HG03342 (cell line): ENCODE measurements around the gene DNAJC15.
A peak's percentile ranks its signal among the peaks of the same experiment; 100 is the strongest.
"Not testable (repeated sequence)": the region's sequence is repeated elsewhere in the genome, so short reads cannot be mapped to it uniquely, and the experiment has no call there.

Experiments used
- ATAC-seq: cut with Tn5 transposase; IDR thresholded peaks from one replicate; pipeline ENCODE4 v1.9.1; 2021; ENCODE audit warnings: mild to moderate bottlenecking, moderate library complexity; ENCODE audit not compliant: unreplicated experiment

DNAJC15 gene

GRCh38 chr13:43023289-43023963, at the start of gene DNAJC15:
TSS of gene DNAJC15 (plus strand) at chr13:43023586. CDS start at chr13:43023627, 41 bp downstream.
- ATAC-seq, result peak; percentile 78

- no peak for ATAC-seq
Measured at GRCh38 chr13:42976066-42976465, 47.3 kb upstream of the DNAJC15 start.

GRCh38 chr13:42977219-42977659, 46.1 kb upstream of the DNAJC15 start:
- ATAC-seq, result peak; percentile 61

GRCh38 chr13:42981317-42981716, 42.1 kb upstream of the DNAJC15 start:
- no peak for ATAC-seq

DNA sequence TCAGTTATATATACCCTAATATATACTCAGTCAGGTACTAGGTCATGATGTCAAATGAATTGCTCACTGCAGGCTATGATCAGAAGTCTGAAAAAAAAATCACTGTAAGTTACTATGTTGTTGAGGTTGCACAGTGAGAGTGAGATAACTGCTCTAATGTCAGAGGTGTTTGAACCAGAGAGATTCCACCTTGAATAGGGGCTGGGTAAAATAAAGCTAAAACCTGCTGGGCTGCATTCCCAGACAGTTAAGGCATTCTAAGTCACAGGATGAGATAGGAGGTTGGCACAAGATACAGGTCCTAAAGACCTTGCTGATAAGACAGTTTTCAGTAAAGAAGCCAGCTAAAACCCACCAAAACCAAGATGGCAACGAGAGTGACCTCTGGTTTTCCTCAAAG, 41.5 kb upstream of the DNAJC15 start:
- no peak for ATAC-seq

DNA sequence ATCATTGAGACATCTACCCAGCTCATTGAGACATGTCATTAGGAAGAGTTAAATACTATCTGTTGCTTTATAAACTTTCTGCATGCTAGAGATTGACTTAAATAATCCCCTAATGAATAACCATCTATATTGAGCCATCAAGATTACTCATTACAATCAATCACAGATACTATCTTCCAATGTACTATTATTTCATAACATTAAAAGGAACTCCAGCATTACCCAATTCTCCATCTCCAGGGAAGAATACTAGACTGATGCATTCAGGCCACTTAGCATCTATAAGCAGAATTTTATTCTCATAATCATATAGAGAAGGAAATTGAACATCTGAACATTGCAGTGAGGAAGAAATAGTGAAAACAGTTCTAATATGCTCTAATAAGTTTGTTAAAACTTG, 39.4 kb upstream of the DNAJC15 start:
- no peak for ATAC-seq

DNA sequence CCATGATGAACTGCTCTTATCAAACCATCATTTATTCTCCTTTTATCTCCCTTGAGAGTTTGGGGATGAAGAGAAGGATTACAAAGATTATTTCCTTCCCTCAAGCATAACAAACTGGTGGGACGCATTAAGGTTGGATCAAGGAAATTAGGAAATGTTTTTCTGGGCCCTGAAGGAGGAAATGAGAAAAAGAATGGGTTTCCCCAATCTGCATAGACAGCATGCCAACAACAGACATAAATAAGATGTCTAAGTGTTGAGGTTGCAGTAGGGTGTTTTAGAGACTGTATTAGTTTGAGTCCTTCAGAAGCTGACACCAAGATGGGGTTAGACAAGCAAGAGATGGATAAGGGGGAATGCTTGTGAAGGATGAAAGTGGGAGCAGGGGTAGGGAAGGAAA, 38.7 kb upstream of the DNAJC15 start:
- no peak for ATAC-seq

DNA sequence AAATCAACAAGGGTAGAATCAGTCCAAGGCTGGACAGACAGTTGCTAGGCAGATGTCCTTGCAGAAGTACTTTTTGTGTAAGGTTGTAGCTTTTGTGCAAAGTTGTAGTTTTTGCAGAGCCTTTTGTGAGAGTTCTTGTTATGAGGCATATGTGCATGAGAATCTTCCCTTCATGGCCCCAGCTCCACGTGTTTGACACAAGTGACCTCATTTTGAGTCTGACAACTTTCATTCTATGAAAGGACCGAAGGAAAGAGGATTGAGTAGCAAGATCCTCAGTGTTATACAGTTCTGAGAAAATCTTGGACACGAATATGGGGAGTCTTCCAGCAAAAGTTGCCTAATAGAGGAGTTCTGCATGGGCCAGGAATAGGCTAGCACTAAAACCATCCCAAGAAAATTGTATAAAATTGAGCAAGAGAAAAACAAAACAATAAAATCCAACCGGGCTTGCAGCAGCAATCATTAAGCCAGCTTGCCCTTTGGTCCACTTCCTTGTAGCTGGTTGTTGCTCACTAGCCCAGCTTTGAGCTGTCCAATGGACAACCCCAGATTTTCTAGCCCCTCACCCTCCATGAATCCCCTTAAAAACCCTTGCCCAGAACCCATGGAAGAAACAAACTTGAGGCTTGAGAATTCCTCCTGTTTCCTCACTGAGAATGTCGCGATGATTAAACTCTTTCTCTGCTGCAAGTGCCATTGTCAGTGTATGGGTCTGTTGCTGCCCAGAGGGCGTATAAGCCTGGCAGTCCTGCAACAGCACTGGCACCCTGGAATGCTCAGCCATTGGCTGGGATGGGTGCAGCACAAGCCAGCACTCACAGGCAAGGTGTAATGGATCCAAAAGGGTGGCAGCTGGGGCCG, 37.8 kb upstream of the DNAJC15 start:
- ATAC-seq, result no peak

- no peak for ATAC-seq
Measured at GRCh38 chr13:42986176-42986574, 37.2 kb upstream of the DNAJC15 start.

DNA sequence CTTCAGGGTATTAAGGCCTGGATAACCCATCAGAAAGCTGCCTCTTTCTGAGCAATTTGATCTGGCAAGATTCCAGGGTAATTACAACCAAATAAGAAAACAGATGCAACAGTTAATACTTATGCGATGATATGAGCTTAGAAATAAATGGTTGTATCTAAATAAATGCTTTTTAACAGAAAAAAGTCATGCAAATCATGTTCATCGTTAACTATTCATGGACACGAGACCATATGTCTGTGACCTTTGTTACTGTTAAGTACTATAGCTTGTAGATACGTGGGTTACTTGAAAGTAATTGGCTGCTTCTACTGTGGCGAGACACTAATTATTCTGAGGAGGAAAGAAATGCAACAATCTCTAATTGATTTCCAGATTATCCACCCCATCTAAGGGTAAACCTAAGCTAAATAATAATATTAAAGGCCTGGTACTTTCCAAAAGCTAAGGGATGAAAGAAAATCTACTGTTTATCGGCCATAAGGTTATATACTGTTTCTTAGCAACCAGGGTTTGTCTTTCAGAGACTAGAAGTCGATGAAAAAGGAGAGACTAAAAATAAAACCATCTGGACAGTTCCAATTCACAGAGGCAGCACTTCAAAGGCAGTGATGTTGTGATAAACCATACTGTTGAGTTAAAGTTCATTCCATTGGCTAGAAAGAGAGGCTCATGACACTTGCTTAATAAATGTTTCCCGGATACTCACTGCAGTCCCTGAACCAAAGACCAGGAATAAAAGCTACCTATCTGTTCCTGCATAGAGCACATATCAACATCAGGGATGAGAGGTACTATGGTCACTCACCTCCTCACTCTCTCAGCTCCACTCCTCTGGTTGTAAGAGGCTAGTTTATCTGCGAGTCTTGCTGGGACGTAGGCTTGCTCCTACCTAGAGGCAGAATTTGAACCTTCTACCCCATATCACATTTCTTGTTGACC, 32.8 kb upstream of the DNAJC15 start:
- no peak for ATAC-seq

DNA sequence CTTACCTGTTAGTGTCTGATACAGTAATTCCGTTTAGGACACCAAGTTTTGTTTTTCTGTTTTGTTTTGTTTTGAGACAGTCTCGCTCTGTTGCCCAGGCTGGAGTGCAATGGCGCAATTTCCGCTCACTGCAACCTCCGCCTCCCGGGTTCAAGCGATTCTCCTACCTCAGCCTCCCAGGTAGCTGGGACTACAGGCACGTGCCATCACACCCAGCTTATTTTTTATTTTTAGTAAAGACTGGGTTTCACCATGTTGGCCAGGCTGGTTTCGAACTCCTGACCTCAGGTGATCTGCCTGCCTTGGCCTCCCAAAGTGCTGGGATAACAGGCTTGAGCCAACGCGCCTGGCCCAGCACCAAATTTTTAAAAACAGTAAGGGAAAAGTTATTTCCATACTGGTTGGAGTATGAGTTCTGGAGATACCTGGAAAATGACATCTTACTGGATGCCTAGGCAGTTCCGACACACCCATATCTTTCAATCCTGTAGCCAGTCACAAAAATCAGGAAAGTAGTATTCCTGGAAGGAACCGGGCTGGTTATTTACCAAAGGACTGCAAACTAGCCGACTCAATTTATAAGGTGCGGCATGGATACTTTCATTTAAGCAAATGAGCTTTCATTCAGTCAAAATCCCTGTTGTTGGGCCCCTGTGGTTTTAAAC, 32.0 kb upstream of the DNAJC15 start:
- not testable (repeated sequence) for ATAC-seq

DNA sequence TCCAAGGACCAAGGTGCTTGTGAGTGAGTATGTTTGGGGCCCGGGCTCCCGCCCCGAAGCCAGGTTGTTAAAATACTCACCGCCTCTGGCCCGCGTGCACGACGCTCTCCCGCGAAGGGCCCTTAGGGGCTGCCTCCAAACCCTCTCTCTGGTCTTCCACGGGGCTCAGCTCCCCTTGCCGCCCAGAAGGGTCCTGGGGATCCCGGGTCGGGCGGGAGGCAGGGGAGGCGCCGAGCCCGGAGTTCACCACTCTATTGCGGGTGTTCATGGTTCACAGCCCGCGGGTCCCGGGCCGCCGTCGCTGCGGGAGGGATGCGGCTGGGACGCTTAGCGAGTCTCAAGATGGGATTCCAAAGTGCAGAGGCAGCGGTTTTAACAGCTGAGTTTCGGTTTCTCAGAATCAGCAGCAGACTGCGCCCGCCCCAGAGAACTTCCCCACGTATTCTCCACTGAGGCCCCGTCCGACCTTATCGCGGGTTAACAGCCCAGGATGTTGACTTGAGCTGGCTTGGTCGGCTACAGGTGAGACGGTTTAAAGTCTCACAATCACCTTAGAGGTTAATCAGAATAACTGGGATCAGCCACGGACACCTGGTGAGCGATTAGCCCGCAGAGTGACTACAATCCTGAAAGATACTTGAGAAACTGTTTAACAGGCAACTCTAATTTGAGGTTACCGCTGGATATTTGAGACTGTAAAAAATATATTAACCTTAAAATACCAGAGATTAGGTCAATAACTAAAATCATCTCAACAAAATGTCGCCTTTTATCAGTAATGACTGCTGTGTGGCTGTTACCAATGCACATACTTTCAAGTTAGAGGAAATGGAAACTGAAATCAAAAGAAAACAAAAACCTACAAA, 31.3 kb upstream of the DNAJC15 start, which contains the start of gene EPSTI1:
Gene EPSTI1, minus strand, starts transcription at position 344 of the 866 bp plus-strand sequence. Its CDS starts 76 bp downstream, at position 268.
- peak; percentile 79 for ATAC-seq

GRCh38 chr13:42992764-42993122, 30.6 kb upstream of the DNAJC15 start:
- peak; percentile 11 for ATAC-seq

DNA sequence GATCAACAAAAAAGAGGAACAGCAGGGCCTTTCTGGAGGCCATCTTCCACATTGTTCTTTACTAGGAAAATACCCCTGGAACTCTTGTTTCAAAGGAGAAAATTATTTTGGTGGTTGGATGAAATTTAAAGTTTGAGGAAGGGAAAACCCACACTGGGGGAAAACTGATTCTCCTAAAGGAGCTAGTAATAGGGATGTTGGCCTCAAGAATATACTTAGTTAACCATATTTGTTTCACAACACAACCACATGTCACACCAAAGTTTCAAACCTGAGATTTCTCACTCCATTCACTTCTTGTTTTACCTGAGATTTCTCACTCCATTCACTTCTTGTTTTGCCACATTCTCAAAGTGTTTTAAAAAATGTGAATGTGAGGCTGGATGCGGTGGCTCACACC, 28.5 kb upstream of the DNAJC15 start:
- no peak for ATAC-seq

GRCh38 chr13:42996584-42996983, 26.8 kb upstream of the DNAJC15 start:
- ATAC-seq, result no peak

GRCh38 chr13:42997381-42997780, 26.0 kb upstream of the DNAJC15 start:
- no peak for ATAC-seq

DNA sequence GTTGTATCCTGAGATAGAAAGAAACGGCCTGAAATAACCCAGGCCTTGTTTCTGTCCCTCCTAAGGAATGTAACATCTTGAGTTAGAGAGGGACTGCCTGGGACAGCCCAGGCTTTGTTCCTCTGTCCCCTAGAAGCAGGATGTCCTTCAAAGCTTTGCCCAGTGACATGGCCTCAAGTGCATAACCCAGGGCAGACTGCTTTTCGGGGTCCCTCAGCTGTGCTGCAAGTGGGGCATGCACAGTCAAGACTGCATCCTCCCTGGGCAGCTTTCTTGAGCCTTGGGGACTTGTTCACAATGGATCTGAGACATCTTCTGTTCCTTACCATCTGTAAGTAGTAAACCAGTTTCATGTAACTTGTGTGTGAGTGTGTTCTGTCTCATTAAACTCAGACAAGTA, 23.9 kb upstream of the DNAJC15 start:
- no peak for ATAC-seq

GRCh38 chr13:43000676-43001075, 22.7 kb upstream of the DNAJC15 start:
- ATAC-seq, result no peak

GRCh38 chr13:43002021-43002420, 21.4 kb upstream of the DNAJC15 start:
- no peak for ATAC-seq
